ENCODE measurements around the gene EPB41L2. TPM values are rescaled to one million over a fixed set of nuclear protein-coding genes. Genes with fewer than 3 reads are reported as not detected.

EPB41L2 gene
- total and polyA plus RNA-seq, 2 experiments from 2014 or later = 27.4 to 35.8 TPM

- 81% methylated on average over 3 of the region's 3 CpGs for WGBS (ENCODE audit: low lambda C conversion rate, missing lambda C conversion rate)
- DNase-seq (ENCODE audit: low spot score) = no peak
- H3K27me3 ChIP-seq = no peaks in the 10 kb centered on the region
- no peaks in the 10 kb centered on the region for H4K20me1 ChIP-seq (ENCODE audit: insufficient read depth, poor library complexity, severe bottlenecking)
- no peaks in the 10 kb centered on the region for H3K9me2 ChIP-seq (replicated peaks; ENCODE audit: insufficient read depth)
- peaks cover 3% of the 10 kb centered on the region for H3K4me1 ChIP-seq (ENCODE audit: insufficient read depth)
- no peak overlapping the region for H3K4me2 ChIP-seq
- TF ChIP-seq, protein P1, sequence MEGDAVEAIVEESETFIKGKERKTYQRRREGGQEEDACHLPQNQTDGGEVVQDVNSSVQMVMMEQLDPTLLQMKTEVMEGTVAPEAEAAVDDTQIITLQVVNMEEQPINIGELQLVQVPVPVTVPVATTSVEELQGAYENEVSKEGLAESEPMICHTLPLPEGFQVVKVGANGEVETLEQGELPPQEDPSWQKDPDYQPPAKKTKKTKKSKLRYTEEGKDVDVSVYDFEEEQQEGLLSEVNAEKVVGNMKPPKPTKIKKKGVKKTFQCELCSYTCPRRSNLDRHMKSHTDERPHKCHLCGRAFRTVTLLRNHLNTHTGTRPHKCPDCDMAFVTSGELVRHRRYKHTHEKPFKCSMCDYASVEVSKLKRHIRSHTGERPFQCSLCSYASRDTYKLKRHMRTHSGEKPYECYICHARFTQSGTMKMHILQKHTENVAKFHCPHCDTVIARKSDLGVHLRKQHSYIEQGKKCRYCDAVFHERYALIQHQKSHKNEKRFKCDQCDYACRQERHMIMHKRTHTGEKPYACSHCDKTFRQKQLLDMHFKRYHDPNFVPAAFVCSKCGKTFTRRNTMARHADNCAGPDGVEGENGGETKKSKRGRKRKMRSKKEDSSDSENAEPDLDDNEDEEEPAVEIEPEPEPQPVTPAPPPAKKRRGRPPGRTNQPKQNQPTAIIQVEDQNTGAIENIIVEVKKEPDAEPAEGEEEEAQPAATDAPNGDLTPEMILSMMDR (IDR thresholded peaks at IDR 0.05; ENCODE audit: poor library complexity) = no peak
- no peak for TF ChIP-seq EZH2phosphoT487 (IDR thresholded peaks at IDR 0.05; ENCODE audit: low read depth, severe bottlenecking, unreplicated experiment)
- no peak for TF ChIP-seq EZH2 (IDR thresholded peaks at IDR 0.05; ENCODE audit: borderline replicate concordance)
- H3K27ac ChIP-seq = peak overlapping the region; percentile 21
- no peaks in the 10 kb centered on the region for H3K36me3 ChIP-seq (replicated peaks; ENCODE audit: insufficient read depth, low read depth)
- peaks cover 30% of the 10 kb centered on the region for H3K79me2 ChIP-seq
- H3K4me3 ChIP-seq = no peak overlapping the region
- H3K9me3 ChIP-seq (ENCODE audit: low read depth) = no peaks in the 10 kb centered on the region
- no peak overlapping the region for H2AFZ ChIP-seq
Measured at GRCh38 chr6:130825772-130826441, 237.1 kb downstream of the EPB41L2 start.

- no peak for DNase-seq (ENCODE audit: low spot score)
- Histone ChIP-seq H3K4me3 (no peak overlapping the region), H2AFZ (no peak overlapping the region), H3K27me3 (no peaks in the 10 kb centered on the region), H3K79me2 (peaks cover 22% of the 10 kb centered on the region), H3K36me3 (replicated peaks; ENCODE audit: insufficient read depth, low read depth) (no peaks in the 10 kb centered on the region), H3K27ac (peak overlapping the region; percentile 21), H3K9me3 (ENCODE audit: low read depth) (no peaks in the 10 kb centered on the region), H3K9me2 (replicated peaks; ENCODE audit: insufficient read depth) (no peaks in the 10 kb centered on the region), H3K4me1 (ENCODE audit: insufficient read depth) (peaks cover 3% of the 10 kb centered on the region), H4K20me1 (ENCODE audit: insufficient read depth, poor library complexity, severe bottlenecking) (no peaks in the 10 kb centered on the region), H3K4me2 (no peak overlapping the region)
- TF ChIP-seq EZH2phosphoT487 (IDR thresholded peaks at IDR 0.05; ENCODE audit: low read depth, severe bottlenecking, unreplicated experiment) = no peak
- TF ChIP-seq EZH2 (IDR thresholded peaks at IDR 0.05; ENCODE audit: borderline replicate concordance) = no peak
- TF ChIP-seq, protein P1 (IDR thresholded peaks at IDR 0.05; ENCODE audit: poor library complexity) = no peak
- 82% methylated on average over 5 of the region's 5 CpGs for WGBS (ENCODE audit: low lambda C conversion rate, missing lambda C conversion rate)
Measured at GRCh38 chr6:130824978-130825694, 237.9 kb downstream of the EPB41L2 start.

DNA sequence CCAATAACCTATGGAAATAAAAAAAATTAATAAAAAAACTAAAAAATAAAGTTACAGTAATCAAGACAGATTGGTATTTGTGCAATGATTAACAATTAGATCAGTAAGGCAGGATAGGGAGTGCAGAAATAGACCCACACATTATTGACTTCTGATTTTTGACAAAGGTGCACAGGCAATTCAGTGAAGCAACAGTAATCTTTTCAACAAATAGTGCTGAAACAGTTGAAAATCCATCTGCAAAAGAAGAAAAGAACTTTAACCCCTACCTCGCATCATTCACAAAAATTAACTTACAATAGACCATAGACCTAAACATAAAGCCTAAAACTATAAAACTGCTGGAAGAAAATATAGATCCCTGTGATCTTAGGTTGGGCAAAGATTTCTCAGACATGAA lies 240.3 kb downstream of the EPB41L2 start:
- Histone ChIP-seq H3K36me3 (replicated peaks; ENCODE audit: insufficient read depth, low read depth) (no peaks in the 10 kb centered on the region), H3K9me3 (ENCODE audit: low read depth) (no peaks in the 10 kb centered on the region), H2AFZ (no peak overlapping the region), H3K4me1 (ENCODE audit: insufficient read depth) (peaks cover 3% of the 10 kb centered on the region), H4K20me1 (ENCODE audit: insufficient read depth, poor library complexity, severe bottlenecking) (no peaks in the 10 kb centered on the region), H3K27ac (no peak overlapping the region), H3K4me2 (no peak overlapping the region), H3K79me2 (no peaks in the 10 kb centered on the region), H3K27me3 (no peaks in the 10 kb centered on the region), H3K9me2 (replicated peaks; ENCODE audit: insufficient read depth) (no peaks in the 10 kb centered on the region), H3K4me3 (no peak overlapping the region)
- TF ChIP-seq EZH2phosphoT487 (IDR thresholded peaks at IDR 0.05; ENCODE audit: low read depth, severe bottlenecking, unreplicated experiment) (no peak), EZH2 (IDR thresholded peaks at IDR 0.05; ENCODE audit: borderline replicate concordance) (no peak)
- TF ChIP-seq, protein P1 (IDR thresholded peaks at IDR 0.05; ENCODE audit: poor library complexity) = no peak
- no peak for DNase-seq (ENCODE audit: low spot score)
- 79% methylated on average over 1 of the region's 1 CpG for WGBS (ENCODE audit: low lambda C conversion rate, missing lambda C conversion rate)
